Stimulated activated naive CD4-positive, alpha-beta T cell treated with Interleukin-2 at 50 U/mL for 16 hours (primary cell): ENCODE measurements around the gene FBXW8.

Source experiments
- DNase-seq: peaks from one replicate; lab custom pipeline; 2025; lab: John Stamatoyannopoulos, UW

The FBXW8 gene

GRCh38 chr12:116959198-116959460, 48.4 kb downstream of the FBXW8 start:
- no peak for DNase-seq

- DNase-seq = peak; percentile 40
Observed at GRCh38 chr12:116959845-116960514, 49.2 kb downstream of the FBXW8 start.

- no peak for DNase-seq
Observed at GRCh38 chr12:116962197-116962596, 51.4 kb downstream of the FBXW8 start.

GRCh38 chr12:116962783-116963356, 52.1 kb downstream of the FBXW8 start:
- DNase-seq = no peak

GRCh38 chr12:116964054-116965050, 53.6 kb downstream of the FBXW8 start:
- DNase-seq = no peak

GRCh38 chr12:116968986-116969385, 58.2 kb downstream of the FBXW8 start:
- no peak for DNase-seq

GRCh38 chr12:116969615-116970585, 59.1 kb downstream of the FBXW8 start:
- DNase-seq = no peak

- no peak for DNase-seq
Observed at GRCh38 chr12:116971222-116971621, 60.5 kb downstream of the FBXW8 start.

- DNase-seq = no peak
Observed at GRCh38 chr12:116975779-116976393, 65.1 kb downstream of the FBXW8 start.

GRCh38 chr12:116977465-116978380, 67.0 kb downstream of the FBXW8 start:
- DNase-seq = no peak

- no peak for DNase-seq
Observed at GRCh38 chr12:116978791-116979508, 68.2 kb downstream of the FBXW8 start.

- DNase-seq = no peak
Observed at GRCh38 chr12:116980083-116980482, 69.3 kb downstream of the FBXW8 start.

- no peak for DNase-seq
Observed at GRCh38 chr12:116982791-116983411, 72.2 kb downstream of the FBXW8 start.

GRCh38 chr12:116984098-116984497, 73.3 kb downstream of the FBXW8 start:
- no peak for DNase-seq

GRCh38 chr12:116990329-116990728, 79.6 kb downstream of the FBXW8 start:
- no peak for DNase-seq

- DNase-seq = no peak
Observed at GRCh38 chr12:116990971-116991966, 80.5 kb downstream of the FBXW8 start.

GRCh38 chr12:116996093-116996492, 85.3 kb downstream of the FBXW8 start:
- no peak for DNase-seq

- no peak for DNase-seq
Observed at GRCh38 chr12:116996621-116997020, 85.9 kb downstream of the FBXW8 start.
